ENCODE data around the gene PTPRZ1. TPM values are rescaled to one million over a fixed set of nuclear protein-coding genes. Genes with fewer than 3 reads are reported as not detected.
A peak's percentile ranks its signal among the peaks of the same experiment; 100 is the strongest.

PTPRZ1 gene
- total RNA-seq, 1 donor: 0.43 TPM

GRCh38 chr7:122073635-122074034, 200.7 kb downstream of the PTPRZ1 start:
- no peak overlapping the region for H3K4me3 ChIP-seq (ENCODE audit: low read depth, low read length)
- no peak for DNase-seq (ENCODE audit: low read depth)
- TF ChIP-seq, protein P1, sequence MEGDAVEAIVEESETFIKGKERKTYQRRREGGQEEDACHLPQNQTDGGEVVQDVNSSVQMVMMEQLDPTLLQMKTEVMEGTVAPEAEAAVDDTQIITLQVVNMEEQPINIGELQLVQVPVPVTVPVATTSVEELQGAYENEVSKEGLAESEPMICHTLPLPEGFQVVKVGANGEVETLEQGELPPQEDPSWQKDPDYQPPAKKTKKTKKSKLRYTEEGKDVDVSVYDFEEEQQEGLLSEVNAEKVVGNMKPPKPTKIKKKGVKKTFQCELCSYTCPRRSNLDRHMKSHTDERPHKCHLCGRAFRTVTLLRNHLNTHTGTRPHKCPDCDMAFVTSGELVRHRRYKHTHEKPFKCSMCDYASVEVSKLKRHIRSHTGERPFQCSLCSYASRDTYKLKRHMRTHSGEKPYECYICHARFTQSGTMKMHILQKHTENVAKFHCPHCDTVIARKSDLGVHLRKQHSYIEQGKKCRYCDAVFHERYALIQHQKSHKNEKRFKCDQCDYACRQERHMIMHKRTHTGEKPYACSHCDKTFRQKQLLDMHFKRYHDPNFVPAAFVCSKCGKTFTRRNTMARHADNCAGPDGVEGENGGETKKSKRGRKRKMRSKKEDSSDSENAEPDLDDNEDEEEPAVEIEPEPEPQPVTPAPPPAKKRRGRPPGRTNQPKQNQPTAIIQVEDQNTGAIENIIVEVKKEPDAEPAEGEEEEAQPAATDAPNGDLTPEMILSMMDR (IDR thresholded peaks at IDR 0.05; ENCODE audit: insufficient read depth, low read depth, low read length): no peak

DNA sequence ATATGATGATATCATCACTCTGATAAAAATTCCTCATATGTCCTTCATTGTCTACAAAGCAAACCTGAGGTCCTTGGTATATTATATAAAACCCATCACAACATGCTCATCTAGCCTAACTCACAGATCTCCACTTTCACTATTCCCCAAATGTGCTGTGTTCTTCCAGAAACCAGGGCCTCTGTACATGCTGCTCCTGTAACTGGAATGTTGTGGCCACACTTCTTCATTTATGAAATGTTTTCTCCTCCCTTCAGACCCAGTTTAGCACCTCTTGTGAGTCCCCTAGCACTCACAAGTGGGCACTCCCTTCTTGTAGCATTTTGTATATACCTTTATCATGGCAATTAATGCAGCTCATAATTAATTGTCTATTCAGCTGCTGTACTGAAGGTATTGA, 209.2 kb downstream of the PTPRZ1 start:
- TF ChIP-seq, protein P1 (IDR thresholded peaks at IDR 0.05; ENCODE audit: insufficient read depth, low read depth, low read length): no peak
- no peak overlapping the region for H3K4me3 ChIP-seq (ENCODE audit: low read depth, low read length)
- no peak for DNase-seq (ENCODE audit: low read depth)

DNA sequence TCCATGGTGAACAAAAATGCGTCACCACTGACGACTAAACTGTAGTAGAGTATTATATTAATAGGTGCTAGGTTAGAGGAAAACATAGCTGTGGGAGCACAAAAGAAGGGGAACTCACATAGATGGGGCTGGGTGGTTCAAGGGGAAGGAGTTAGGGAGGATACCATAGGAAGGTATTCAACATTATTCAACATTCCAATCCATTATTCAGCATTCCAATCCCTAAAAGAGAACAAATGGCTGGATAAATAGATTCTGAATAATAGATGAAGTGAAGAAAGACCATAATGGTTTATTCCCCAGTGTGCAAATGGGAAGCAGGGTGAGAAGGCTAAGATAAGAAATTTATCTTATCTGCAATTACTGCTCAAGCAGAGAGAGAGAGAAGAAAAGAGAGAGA, 209.7 kb downstream of the PTPRZ1 start:
- H3K4me3 ChIP-seq (ENCODE audit: low read depth, low read length): no peak overlapping the region
- no peak for DNase-seq (ENCODE audit: low read depth)
- TF ChIP-seq, protein P1 (IDR thresholded peaks at IDR 0.05; ENCODE audit: insufficient read depth, low read depth, low read length): no peak

- TF ChIP-seq, protein P1 (IDR thresholded peaks at IDR 0.05; ENCODE audit: insufficient read depth, low read depth, low read length): peak; percentile 90
- H3K4me3 ChIP-seq (ENCODE audit: low read depth, low read length): no peak overlapping the region
- peak; percentile 82 for DNase-seq (ENCODE audit: low read depth)
These were observed 220.2 kb downstream of the PTPRZ1 start for GRCh38 chr7:122092964-122093797.

DNA sequence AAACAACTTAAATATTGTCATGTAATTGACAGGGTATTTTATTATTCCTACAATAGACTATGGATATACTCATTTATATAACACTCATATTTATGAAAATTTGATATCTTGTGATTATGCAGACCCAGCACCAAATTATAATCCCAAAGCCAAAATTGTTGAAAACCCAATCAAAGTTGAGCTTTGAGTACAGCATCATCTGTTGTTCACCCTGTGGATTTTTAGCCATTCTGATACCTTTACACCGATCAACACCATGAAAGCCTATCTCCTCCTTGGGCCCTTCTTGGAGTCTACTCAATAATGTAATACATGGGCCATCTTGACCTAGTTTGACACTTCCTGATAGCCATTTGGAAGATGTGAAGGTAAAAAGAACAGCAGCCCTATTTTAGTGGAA, 221.6 kb downstream of the PTPRZ1 start:
- no peak for DNase-seq (ENCODE audit: low read depth)
- no peak overlapping the region for H3K4me3 ChIP-seq (ENCODE audit: low read depth, low read length)
- TF ChIP-seq, protein P1 (IDR thresholded peaks at IDR 0.05; ENCODE audit: insufficient read depth, low read depth, low read length): no peak

DNA sequence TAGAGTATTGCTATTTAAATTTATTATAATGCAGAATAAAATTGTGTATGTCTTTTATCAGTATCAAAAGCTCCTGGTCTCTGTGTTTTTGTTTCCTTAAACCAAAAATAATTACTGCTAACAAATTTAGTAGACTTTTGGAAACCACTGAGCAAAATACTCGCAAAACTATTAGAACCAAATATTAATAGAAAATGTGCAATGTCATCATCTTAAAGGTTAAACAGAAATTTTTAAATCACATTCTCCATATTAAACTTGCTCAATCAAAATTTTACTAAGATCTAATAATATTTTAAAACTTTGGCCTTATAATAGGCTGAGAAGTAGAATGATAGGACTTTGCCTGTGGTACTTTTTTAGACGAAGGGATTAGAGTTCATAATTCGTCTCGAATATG, 222.7 kb downstream of the PTPRZ1 start:
- no peak for DNase-seq (ENCODE audit: low read depth)
- TF ChIP-seq, protein P1 (IDR thresholded peaks at IDR 0.05; ENCODE audit: insufficient read depth, low read depth, low read length): no peak
- H3K4me3 ChIP-seq (ENCODE audit: low read depth, low read length): no peak overlapping the region
